ENCODE data around the gene EMILIN2. TPM values are rescaled to one million over a fixed set of nuclear protein-coding genes. Genes with fewer than 3 reads are reported as not detected.

The EMILIN2 gene
- 0.46 and 1.4 TPM in 2 replicates for total RNA-seq (2014; rRNA removed; shearing (Covaris generic))
- 0.15 and 0.39 TPM in 2 replicates for total RNA-seq (2022)
- percentile 12 among the genes with signal in this experiment for Bru-seq, nascent RNA
- BruChase-seq, experiment 1, labeled RNA remaining after a 6-hour chase, result percentile 9 among the genes with signal in this experiment
- percentile 7 among the genes with signal in this experiment for BruChase-seq, experiment 2, labeled RNA remaining after a 2-hour chase
- long read RNA-seq, result 0 reads

DNA sequence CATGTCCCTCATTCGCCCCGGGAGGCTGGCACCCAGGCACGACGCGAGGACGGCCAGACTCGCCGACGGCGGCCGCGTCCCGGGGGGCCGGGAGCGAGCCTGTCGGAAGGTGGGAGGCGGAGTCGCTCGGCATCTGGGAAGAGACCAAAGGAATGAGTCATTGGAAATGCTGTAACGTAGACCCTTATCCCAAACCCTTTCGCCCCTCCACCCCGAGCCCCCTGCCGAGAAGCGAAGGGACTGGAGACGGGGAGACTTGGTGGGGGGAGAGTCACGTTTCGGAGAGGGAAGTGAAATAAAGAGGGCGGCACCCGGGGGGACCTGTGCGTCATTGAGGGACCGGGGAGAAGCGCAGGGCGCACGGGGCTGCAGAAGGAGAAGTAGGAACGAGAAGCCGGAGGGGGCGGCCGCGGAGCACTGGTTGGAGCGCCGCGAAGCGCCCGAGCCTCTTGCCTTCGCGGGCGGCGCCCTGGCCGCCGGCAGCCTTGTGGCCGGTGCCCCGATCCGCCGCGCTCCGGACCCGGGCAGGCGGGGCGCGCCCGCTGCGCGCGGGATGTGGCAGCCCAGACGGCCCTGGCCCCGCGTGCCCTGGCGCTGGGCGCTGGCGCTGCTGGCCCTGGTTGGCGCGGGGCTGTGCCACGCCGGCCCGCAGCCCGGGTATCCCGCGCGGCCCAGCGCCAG is at the start of gene EMILIN2:
TSS of gene EMILIN2 (plus strand) at position 371 of the 681 bp plus-strand sequence. CDS start at position 554, 183 bp downstream.
- no TSS peak for BruUV-seq (replicated peaks)
- H3K4me1 ChIP-seq (ENCODE audit: insufficient read depth, low read length, poor library complexity, severe bottlenecking), result peaks cover 8% of the 10 kb centered on the region
- no peak within 1 kb of the TSS for H3K4me2 ChIP-seq (ENCODE audit: low read length)
- no peak within 1 kb of the TSS for H2AFZ ChIP-seq (ENCODE audit: low read length)
- intact Hi-C loops (cut with micrococcal nuclease; ENCODE audit: unreplicated experiment), result no loop called here
- no peaks in the 10 kb centered on the region for H3K9me3 ChIP-seq (ENCODE audit: low read length)
- ChIA-PET CTCF (ENCODE audit: unreplicated experiment) (no interaction called here), POLR2A (no interaction called here)
- H3K79me2 ChIP-seq (ENCODE audit: insufficient read depth, low read depth, low read length), result no peaks in the 10 kb centered on the region
- no peak for TF ChIP-seq CTCF (conservative IDR thresholded peaks at IDR 0.05; ENCODE audit: low read length)
- no peak for TF ChIP-seq EZH2phosphoT487 (IDR thresholded peaks at IDR 0.05; ENCODE audit: borderline replicate concordance, low read depth, low read length)
- H3K36me3 ChIP-seq (ENCODE audit: insufficient read depth, low read length), result no peaks in the 10 kb centered on the region
- DNase-seq (ENCODE audit: low spot score), result no peak
- H3K4me3 ChIP-seq (ENCODE audit: low read depth, low read length, poor library complexity, severe bottlenecking), result no peak within 1 kb of the TSS
- H3K9me2 ChIP-seq (ENCODE audit: insufficient read depth, low read length), result no peaks in the 10 kb centered on the region
- H3K27ac ChIP-seq (ENCODE audit: low read depth, low read length, poor library complexity, severe bottlenecking), result no peak within 1 kb of the TSS
- no peaks in the 10 kb centered on the region for H4K20me1 ChIP-seq (ENCODE audit: insufficient read depth, low read length)

GRCh38 chr18:2797951-2798350 is 48.9 kb upstream of the EMILIN2 start:
- no peak for TF ChIP-seq CTCF (conservative IDR thresholded peaks at IDR 0.05; ENCODE audit: low read length)
- no peak for TF ChIP-seq EZH2phosphoT487 (IDR thresholded peaks at IDR 0.05; ENCODE audit: borderline replicate concordance, low read depth, low read length)
- Histone ChIP-seq H4K20me1 (ENCODE audit: insufficient read depth, low read length) (no peaks in the 10 kb centered on the region), H3K36me3 (ENCODE audit: insufficient read depth, low read length) (peaks cover 95% of the 10 kb centered on the region), H3K79me2 (ENCODE audit: insufficient read depth, low read depth, low read length) (no peaks in the 10 kb centered on the region), H3K9me3 (ENCODE audit: low read length) (no peaks in the 10 kb centered on the region), H3K4me3 (ENCODE audit: low read depth, low read length, poor library complexity, severe bottlenecking) (no peak overlapping the region), H3K4me1 (ENCODE audit: insufficient read depth, low read length, poor library complexity, severe bottlenecking) (peaks cover 7% of the 10 kb centered on the region), H3K4me2 (ENCODE audit: low read length) (no peak overlapping the region), H3K9me2 (ENCODE audit: insufficient read depth, low read length) (no peaks in the 10 kb centered on the region), H2AFZ (ENCODE audit: low read length) (no peak overlapping the region), H3K27ac (ENCODE audit: low read depth, low read length, poor library complexity, severe bottlenecking) (no peak overlapping the region)
- POLR2A ChIA-PET, result interaction anchor here (0.6 to 1.1 kb wide), 2 partner anchors 21 to 151 kb away, joined by 3 to 4 read pairs; no protein-coding TSS in a partner anchor
- intact Hi-C loops (cut with micrococcal nuclease; ENCODE audit: unreplicated experiment), result loop anchor here (5.0 kb wide), 1 partner anchor 41 kb away; no protein-coding TSS in a partner anchor
- no TSS peak for BruUV-seq (replicated peaks)
- CTCF ChIA-PET (ENCODE audit: unreplicated experiment), result no interaction called here
- peak; percentile 43 for DNase-seq (ENCODE audit: low spot score)

- H3K4me2 ChIP-seq (ENCODE audit: low read length), result no peak overlapping the region
- intact Hi-C loops (cut with micrococcal nuclease; ENCODE audit: unreplicated experiment), result loop anchor here (5.0 kb wide), 1 partner anchor 42 kb away; no protein-coding TSS in a partner anchor
- peaks cover 7% of the 10 kb centered on the region for H3K4me1 ChIP-seq (ENCODE audit: insufficient read depth, low read length, poor library complexity, severe bottlenecking)
- no peaks in the 10 kb centered on the region for H4K20me1 ChIP-seq (ENCODE audit: insufficient read depth, low read length)
- no peak for DNase-seq (ENCODE audit: low spot score)
- peaks cover 95% of the 10 kb centered on the region for H3K36me3 ChIP-seq (ENCODE audit: insufficient read depth, low read length)
- ChIA-PET POLR2A (interaction anchor here (0.6 to 0.9 kb wide), 4 partner anchors 8 to 159 kb away, joined by 3 to 4 read pairs (median 3); no protein-coding TSS in a partner anchor), CTCF (ENCODE audit: unreplicated experiment) (no interaction called here)
- H3K9me2 ChIP-seq (ENCODE audit: insufficient read depth, low read length), result no peaks in the 10 kb centered on the region
- H3K4me3 ChIP-seq (ENCODE audit: low read depth, low read length, poor library complexity, severe bottlenecking), result no peak overlapping the region
- no peak overlapping the region for H2AFZ ChIP-seq (ENCODE audit: low read length)
- no peak for TF ChIP-seq CTCF (conservative IDR thresholded peaks at IDR 0.05; ENCODE audit: low read length)
- TF ChIP-seq EZH2phosphoT487 (IDR thresholded peaks at IDR 0.05; ENCODE audit: borderline replicate concordance, low read depth, low read length), result no peak
- no peak overlapping the region for H3K27ac ChIP-seq (ENCODE audit: low read depth, low read length, poor library complexity, severe bottlenecking)
- no peaks in the 10 kb centered on the region for H3K79me2 ChIP-seq (ENCODE audit: insufficient read depth, low read depth, low read length)
- H3K9me3 ChIP-seq (ENCODE audit: low read length), result no peaks in the 10 kb centered on the region
- no TSS peak for BruUV-seq (replicated peaks)
Observed at GRCh38 chr18:2799369-2799768, 47.4 kb upstream of the EMILIN2 start.
